Measurements from ENCODE around the gene SSPN. TPM values are rescaled to one million over a fixed set of nuclear protein-coding genes. Genes with fewer than 3 reads are reported as not detected.
A peak's percentile ranks its signal among the peaks of the same experiment; 100 is the strongest.

SSPN gene
- total RNA-seq, 1 experiment from 2014 or later, result 0.21 TPM

DNA sequence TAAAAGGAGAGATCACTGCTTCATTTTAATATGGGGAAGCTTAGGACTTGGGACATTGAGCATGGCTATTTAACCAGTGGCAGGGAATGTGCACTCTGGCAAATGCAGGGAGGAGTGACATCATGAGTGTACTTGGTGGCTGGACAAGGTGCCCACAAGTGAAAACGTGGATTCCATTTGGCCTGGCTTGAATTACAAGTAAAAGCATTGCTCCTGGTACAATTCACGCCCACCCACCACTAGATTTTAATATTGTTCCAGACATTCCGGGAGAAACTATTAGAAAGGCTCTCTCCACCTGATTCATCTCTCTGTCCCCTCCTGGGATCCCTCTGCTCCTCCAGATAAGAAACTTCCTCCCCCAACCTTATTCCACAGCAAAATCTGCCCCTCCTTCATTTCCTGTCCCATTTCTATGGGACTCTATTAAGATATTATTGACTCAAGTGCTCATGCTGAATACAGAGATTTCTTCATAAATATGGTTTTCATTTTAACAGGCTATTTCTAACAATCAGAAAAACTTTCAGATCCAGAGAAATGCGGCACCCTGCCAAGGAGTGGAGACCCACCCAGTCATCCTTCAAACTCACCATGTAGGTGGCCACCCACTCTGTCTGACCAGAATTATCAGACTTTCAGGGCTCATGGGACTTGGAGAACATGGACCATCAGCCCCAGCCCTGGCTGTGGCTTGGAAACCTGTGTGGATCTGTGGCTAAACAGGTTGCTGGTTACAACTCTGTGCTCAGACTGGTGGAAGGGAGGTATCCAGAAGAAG, 43.2 kb downstream of the SSPN start:
- Mint-ChIP-seq H3K9me3 (ENCODE audit: unreplicated experiment) (no peaks in the 10 kb centered on the region), H3K36me3 (ENCODE audit: insufficient read depth, unreplicated experiment) (no peaks in the 10 kb centered on the region), H3K27me3 (ENCODE audit: insufficient read depth, unreplicated experiment) (no peaks in the 10 kb centered on the region), H3K27ac (ENCODE audit: low read depth, unreplicated experiment) (no peak overlapping the region), H3K4me3 (ENCODE audit: unreplicated experiment) (no peak overlapping the region), H3K4me1 (ENCODE audit: insufficient read depth, unreplicated experiment) (peaks cover 18% of the 10 kb centered on the region)
- ChIA-PET POLR2A (interaction anchor here (0.6 to 1.2 kb wide), 3 partner anchors 53 to 1286 kb away, joined by 3 to 4 read pairs (median 4); no protein-coding TSS in a partner anchor), CTCF (interaction anchor here (0.6 to 1.0 kb wide), 2 partner anchors 26 to 36 kb away, joined by 3 to 4 read pairs; no protein-coding TSS in a partner anchor)
- TF ChIP-seq, protein P1, sequence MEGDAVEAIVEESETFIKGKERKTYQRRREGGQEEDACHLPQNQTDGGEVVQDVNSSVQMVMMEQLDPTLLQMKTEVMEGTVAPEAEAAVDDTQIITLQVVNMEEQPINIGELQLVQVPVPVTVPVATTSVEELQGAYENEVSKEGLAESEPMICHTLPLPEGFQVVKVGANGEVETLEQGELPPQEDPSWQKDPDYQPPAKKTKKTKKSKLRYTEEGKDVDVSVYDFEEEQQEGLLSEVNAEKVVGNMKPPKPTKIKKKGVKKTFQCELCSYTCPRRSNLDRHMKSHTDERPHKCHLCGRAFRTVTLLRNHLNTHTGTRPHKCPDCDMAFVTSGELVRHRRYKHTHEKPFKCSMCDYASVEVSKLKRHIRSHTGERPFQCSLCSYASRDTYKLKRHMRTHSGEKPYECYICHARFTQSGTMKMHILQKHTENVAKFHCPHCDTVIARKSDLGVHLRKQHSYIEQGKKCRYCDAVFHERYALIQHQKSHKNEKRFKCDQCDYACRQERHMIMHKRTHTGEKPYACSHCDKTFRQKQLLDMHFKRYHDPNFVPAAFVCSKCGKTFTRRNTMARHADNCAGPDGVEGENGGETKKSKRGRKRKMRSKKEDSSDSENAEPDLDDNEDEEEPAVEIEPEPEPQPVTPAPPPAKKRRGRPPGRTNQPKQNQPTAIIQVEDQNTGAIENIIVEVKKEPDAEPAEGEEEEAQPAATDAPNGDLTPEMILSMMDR (IDR thresholded peaks at IDR 0.05; ENCODE audit: unreplicated experiment), result no peak
- DNase-seq (ENCODE audit: unreplicated experiment), result peak; percentile 5
- BruUV-seq (replicated peaks), result no TSS peak
- intact Hi-C loops (cut with micrococcal nuclease), result loop anchor here (10.0 kb wide), 1 partner anchor 76 kb away; no protein-coding TSS in a partner anchor

DNA sequence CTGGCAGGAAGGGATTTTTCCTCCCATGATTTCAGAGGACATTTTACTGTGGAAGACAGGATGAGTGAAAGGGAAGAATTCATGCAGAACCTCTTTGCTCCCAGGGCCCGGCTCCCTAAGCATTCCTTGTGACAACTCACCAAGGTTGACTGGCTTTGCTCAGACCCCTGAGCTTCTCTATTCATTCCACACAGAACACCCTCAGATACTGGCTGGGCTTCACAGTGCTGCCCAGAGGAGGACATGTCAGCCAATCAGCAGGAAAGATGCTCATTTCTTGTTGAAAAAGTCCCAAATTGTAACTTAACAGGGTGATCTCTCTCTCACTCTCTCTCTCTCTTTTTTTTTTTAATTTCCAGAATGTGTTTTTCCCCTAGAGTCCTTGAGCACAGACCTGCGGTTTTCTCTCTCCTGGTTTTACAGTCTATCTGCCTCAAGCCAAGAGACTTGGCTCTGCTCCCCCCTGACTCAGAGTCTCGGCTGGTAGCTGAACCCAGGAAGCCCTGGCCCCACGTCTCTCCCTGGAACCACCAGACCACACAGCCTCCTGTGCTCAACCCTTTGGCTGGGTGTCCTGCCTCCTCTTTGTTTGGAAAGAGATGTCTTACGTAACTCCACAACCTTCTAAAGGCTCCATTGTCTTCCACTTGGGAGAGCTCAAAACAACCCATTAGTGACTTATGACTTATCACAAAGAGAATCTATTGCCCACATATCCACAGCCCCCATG, 43.9 kb downstream of the SSPN start:
- Mint-ChIP-seq H3K4me1 (ENCODE audit: insufficient read depth, unreplicated experiment) (peaks cover 18% of the 10 kb centered on the region), H3K4me3 (ENCODE audit: unreplicated experiment) (no peak overlapping the region), H3K27me3 (ENCODE audit: insufficient read depth, unreplicated experiment) (no peaks in the 10 kb centered on the region), H3K9me3 (ENCODE audit: unreplicated experiment) (no peaks in the 10 kb centered on the region), H3K36me3 (ENCODE audit: insufficient read depth, unreplicated experiment) (no peaks in the 10 kb centered on the region), H3K27ac (ENCODE audit: low read depth, unreplicated experiment) (peak overlapping the region; percentile 17)
- CTCF ChIA-PET, result interaction anchor here (0.6 to 1.8 kb wide), 4 partner anchors 25 to 120 kb away, joined by 3 to 5 read pairs (median 4); no protein-coding TSS in a partner anchor
- BruUV-seq (replicated peaks), result no TSS peak
- TF ChIP-seq, protein P1 (IDR thresholded peaks at IDR 0.05; ENCODE audit: unreplicated experiment), result no peak
- POLR2A ChIA-PET, result interaction anchor here (0.6 to 1.3 kb wide), 7 partner anchors 10 to 1287 kb away, joined by 3 to 4 read pairs (median 3); no protein-coding TSS in a partner anchor
- DNase-seq (ENCODE audit: unreplicated experiment), result peak; percentile 98
- intact Hi-C loops (cut with micrococcal nuclease), result loop anchor here (10.0 kb wide), 1 partner anchor 76 kb away; no protein-coding TSS in a partner anchor

DNA sequence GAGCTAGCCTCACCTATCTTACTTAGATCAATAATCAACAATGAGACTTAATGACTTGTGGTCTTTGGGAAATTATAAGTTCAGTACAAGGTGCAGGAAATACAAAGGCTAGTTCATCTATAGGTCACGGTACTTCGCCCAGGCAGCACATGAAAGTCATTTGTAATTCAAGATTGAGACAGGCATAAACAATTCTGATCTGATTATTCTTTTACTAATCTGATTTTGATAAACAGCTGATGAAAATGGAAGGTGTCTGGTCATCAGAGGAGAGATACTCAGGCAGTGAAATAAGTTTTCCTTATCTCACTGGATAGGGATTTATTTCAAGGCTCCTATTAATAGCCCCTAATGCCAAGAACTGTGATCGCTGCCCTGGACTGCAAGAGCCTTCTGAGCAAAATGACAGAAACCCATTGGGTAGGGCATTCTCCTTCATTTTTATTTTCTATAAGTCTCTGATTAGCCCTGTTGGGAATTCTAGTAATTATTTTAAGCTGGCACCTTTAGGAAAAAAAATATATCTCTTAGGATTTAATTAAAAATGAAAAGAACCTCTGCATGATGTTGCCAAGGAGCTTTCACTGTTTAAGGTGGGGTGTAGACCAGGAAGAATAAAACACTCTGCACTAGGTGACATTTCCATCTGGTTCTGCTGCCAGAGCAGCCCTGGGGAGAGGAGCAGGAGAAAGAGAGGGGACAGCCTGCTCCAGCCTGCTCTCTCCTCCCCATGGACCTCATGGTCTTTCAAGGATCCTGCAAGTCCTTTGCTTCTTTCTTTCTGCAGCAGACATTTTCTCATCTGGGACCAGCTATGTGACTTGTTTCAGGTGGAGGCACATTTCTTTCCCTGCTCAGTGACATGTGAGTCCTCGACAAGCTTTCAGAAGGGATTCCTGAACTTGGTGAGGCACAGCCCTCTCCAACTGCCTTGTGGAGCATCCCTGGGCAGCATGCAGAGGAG, 44.8 kb downstream of the SSPN start:
- CTCF ChIA-PET, result interaction anchor here (0.5 to 1.8 kb wide), 6 partner anchors 11 to 121 kb away, joined by 3 to 5 read pairs (median 4); no protein-coding TSS in a partner anchor
- POLR2A ChIA-PET, result interaction anchor here (0.7 to 1.3 kb wide), 4 partner anchors 12 to 87 kb away, joined by 3 to 4 read pairs (median 4); no protein-coding TSS in a partner anchor
- no peak overlapping the region for H3K4me3 Mint-ChIP-seq (ENCODE audit: unreplicated experiment)

More for the DNA sequence above, 44.8 kb downstream of the SSPN start:
- no TSS peak for BruUV-seq (replicated peaks)
- Mint-ChIP-seq H3K27ac (ENCODE audit: low read depth, unreplicated experiment) (peak overlapping the region; percentile 17), H3K9me3 (ENCODE audit: unreplicated experiment) (no peaks in the 10 kb centered on the region), H3K27me3 (ENCODE audit: insufficient read depth, unreplicated experiment) (no peaks in the 10 kb centered on the region), H3K36me3 (ENCODE audit: insufficient read depth, unreplicated experiment) (no peaks in the 10 kb centered on the region), H3K4me1 (ENCODE audit: insufficient read depth, unreplicated experiment) (peaks cover 18% of the 10 kb centered on the region)
- intact Hi-C loops (cut with micrococcal nuclease), result loop anchor here (10.0 kb wide), 1 partner anchor 75 kb away; no protein-coding TSS in a partner anchor
- no peak for DNase-seq (ENCODE audit: unreplicated experiment)
- TF ChIP-seq, protein P1 (IDR thresholded peaks at IDR 0.05; ENCODE audit: unreplicated experiment), result no peak

All from MCF 10A (cell line).